Activated naive CD4-positive, alpha-beta T cell treated with anti-CD3 and anti-CD28 coated beads, Interleukin-2, amount 50 U/mL, for 72 hours (primary cell): ENCODE measurements around the gene MRC1. TPM values are rescaled to one million over a fixed set of nuclear protein-coding genes. Genes with fewer than 3 reads are reported as not detected.

ENCODE experiments used
- ATAC-seq, 2 donors: fragments of 150-1000 bp; cut with Tn5 transposase; 2 replicates each; pipeline ENCODE4 v1.10.0; 2021; ENCODE audit warnings: mild to moderate bottlenecking in 2 of 2, moderate library complexity in 2 of 2
- DNase-seq, 2 donors: peaks; one replicate each; pipeline ENCODE4 v3.0.0; 2021 to 2022; ENCODE audit warnings: low spot score in 2 of 2
- H3K27ac Mint-ChIP-seq, 2 donors: one replicate each; pipeline ENCODE4 v1.8.0; 2022; ENCODE audit warnings: mild to moderate bottlenecking in 2 of 2, mixed read lengths in 2 of 2
- H3K36me3 Mint-ChIP-seq, 2 donors: one replicate each; pipeline ENCODE4 v1.8.0; 2022; ENCODE audit warnings: mixed read lengths in 2 of 2
- H3K9me3 Mint-ChIP-seq, 2 donors: one replicate each; pipeline ENCODE4 v1.8.0; 2022; ENCODE audit warnings: mixed read lengths in 2 of 2
- total RNA-seq, 2 donors: library from RNA; stranded (reverse); gene quantifications; one replicate each; pipeline ENCODE4 v1.2.3, GENCODE V29; 2022

MRC1 gene
- total RNA-seq, 2 donors from 2014 or later = not detected

DNA sequence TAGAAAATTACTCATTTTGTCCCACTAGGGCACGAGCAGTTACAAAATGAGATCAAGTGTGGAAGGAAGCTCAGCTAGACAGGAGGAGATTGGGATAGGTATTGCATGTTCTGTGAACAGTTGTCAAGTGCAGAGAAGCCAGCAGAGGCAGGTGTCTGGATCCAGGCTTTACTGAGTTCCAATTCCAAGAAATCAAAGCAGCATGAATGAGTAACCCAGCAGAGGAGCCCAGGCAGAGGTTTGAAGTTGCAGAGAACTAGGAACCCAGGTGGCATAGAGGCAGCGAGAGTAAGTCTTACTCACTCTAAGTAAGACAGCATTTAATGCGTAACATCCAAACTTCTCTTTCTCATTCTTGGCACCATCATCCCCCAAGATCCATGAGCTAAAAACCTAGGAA lies 11.8 kb downstream of the MRC1 start:
- Mint-ChIP-seq H3K9me3 (no peaks in the 10 kb centered on the region), H3K36me3 (no peaks in the 10 kb centered on the region), H3K27ac (no peak overlapping the region)
- no peak for ATAC-seq
- no peak for DNase-seq

DNA sequence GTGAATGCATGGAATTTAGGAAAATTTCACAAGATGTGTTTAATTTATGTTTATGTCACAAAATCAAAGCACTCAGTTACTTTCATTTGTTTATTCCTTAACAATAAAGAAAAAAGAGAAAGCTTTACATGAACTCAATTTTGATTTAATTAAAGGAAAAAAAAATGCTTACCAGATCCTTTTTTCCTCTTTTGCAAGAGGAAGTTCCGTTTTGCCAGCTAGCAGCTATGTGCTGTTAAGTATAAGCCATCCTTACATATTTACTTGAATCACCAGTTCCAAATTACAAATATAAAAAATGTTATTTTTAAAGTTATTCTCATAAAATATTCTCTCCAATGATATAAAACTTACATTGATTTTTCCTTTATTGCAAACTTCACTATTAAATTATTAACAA lies 12.7 kb downstream of the MRC1 start:
- no peak overlapping the region for H3K27ac Mint-ChIP-seq
- ATAC-seq (no peak), DNase-seq (no peak)
- no peaks in the 10 kb centered on the region for H3K9me3 Mint-ChIP-seq
- H3K36me3 Mint-ChIP-seq = no peaks in the 10 kb centered on the region

DNA sequence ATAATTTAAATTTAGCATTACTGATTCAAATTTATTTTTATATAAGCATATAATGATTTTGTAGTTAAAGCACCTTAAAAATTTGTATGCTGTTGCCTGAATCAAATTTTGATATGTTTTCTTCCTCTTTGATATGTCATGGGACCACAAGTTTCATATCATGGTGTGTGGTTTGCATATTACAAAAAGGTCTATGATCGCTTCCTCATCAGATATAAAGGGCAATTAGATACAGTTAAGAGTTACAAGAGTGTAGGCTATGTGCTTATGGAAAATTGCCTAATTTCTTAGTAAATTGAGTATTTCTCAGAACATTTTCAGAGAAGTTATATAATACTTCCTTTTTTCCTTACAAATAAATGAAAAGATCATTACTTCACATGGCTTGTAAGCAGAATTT lies 22.2 kb downstream of the MRC1 start:
- ATAC-seq (no peak), DNase-seq (no peak)
- H3K36me3 Mint-ChIP-seq = no peaks in the 10 kb centered on the region
- no peaks in the 10 kb centered on the region for H3K9me3 Mint-ChIP-seq
- H3K27ac Mint-ChIP-seq = no peak overlapping the region

DNA sequence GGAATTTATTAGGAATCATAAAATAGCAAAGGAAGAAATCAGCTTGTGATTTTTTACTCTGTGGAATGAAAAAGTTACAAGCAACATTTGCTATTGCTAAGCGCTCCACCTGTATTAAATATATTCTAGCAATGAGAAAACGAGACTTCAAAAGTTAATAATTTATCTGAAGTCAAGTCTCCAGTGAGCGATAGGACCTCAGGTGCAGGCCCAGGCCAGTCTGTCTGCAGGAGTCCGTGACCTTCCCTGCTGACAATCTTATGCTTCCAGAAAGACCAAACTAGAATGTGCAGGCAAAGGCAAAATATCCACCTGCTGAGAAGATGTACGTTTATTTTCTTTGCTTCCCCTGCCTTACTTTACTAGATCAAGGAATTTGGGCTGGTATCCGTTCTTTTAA lies 22.7 kb downstream of the MRC1 start:
- DNase-seq (no peak), ATAC-seq (no peak)
- no peak overlapping the region for H3K27ac Mint-ChIP-seq
- H3K9me3 Mint-ChIP-seq = no peaks in the 10 kb centered on the region
- no peaks in the 10 kb centered on the region for H3K36me3 Mint-ChIP-seq

DNA sequence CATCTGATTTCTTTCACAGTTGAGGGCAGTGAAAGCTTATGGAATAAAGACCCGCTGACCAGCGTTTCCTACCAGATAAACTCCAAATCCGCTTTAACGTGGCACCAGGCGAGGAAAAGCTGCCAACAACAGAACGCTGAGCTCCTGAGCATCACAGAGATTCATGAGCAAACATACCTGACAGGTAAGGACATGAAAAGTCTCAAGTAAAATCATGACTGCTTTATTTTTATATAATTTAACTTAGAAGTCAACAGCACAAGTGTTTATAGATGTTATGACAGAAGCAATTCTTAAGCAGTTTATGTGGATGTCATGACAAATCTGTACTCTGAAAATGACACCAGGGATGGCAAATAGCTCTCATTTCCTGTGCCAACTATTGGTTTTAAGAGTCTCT lies 24.5 kb downstream of the MRC1 start:
- H3K36me3 Mint-ChIP-seq = no peaks in the 10 kb centered on the region
- DNase-seq = no peak
- no peak overlapping the region for H3K27ac Mint-ChIP-seq
- no peaks in the 10 kb centered on the region for H3K9me3 Mint-ChIP-seq
- no peak for ATAC-seq

DNA sequence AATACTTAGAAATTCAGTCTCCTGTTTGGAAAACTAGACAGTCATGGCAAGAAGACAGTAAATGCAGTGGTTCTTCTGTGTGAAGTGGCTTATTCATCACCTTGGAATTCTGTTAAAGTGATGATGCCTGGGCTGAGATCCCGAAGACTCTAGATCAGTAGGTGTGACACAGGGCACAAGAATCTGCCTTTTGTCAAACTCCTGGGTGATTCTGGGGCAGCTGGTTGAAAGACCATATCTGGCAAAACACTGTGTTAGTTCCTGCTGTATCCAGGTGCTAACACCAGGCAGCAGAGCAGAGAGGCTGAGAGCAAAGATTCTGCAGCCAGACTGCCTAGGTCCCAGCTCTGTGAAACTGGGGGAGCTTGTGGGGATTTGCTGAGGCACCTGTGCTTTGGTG lies 26.5 kb downstream of the MRC1 start:
- DNase-seq = no peak
- Mint-ChIP-seq H3K36me3 (no peaks in the 10 kb centered on the region), H3K9me3 (no peaks in the 10 kb centered on the region), H3K27ac (no peak overlapping the region)
- ATAC-seq = no peak

DNA sequence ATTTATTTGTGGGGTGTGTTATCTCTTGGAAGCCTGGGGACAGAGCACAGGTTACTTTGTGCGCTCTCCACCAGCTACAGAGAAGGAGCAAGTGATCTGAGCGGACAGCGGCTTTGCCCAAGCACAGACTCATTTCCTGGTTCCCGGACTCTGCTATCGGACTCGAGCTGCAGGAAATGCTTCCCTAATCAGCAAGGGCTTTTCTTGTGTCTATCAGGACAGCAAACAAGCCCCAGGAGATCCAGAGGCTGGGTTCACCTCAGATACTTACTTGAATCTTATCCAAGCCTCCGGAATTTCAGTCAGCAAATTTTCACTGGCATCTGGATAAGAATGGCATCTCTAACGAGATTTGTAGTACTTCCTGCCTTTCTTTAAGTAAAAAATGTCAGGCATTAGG lies 27.8 kb downstream of the MRC1 start:
- Mint-ChIP-seq H3K27ac (no peak overlapping the region), H3K9me3 (no peaks in the 10 kb centered on the region), H3K36me3 (no peaks in the 10 kb centered on the region)
- ATAC-seq (no peak), DNase-seq (no peak)

DNA sequence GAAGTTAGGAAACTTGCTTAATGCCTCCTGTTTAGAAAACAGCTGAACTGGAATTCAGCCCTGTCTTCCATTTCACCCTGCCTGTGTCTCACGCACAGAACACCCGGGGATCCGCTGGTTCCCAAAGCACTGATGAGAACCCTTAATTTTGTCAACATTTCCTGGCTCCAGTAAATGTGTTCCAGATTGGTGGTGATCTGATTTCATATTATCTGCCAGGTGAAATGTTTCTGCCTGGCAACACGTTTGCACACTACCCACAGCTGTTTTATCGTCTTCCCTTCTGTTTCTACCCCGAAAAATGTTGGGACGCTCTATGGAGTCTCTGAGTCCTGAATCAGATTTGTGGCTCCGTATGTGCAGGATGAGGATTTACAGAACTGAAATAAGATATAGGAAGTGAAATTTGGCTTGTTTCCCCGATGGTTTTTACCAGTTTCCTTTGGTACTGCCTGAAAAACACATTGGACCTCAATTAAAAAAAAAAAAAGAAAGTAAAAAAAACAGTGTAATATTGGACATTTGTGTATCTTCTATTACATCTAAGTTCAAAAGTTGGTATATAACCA lies 29.0 kb downstream of the MRC1 start:
- Mint-ChIP-seq H3K27ac (no peak overlapping the region), H3K9me3 (no peaks in the 10 kb centered on the region), H3K36me3 (no peaks in the 10 kb centered on the region)
- DNase-seq (no peak), ATAC-seq (no peak)

DNA sequence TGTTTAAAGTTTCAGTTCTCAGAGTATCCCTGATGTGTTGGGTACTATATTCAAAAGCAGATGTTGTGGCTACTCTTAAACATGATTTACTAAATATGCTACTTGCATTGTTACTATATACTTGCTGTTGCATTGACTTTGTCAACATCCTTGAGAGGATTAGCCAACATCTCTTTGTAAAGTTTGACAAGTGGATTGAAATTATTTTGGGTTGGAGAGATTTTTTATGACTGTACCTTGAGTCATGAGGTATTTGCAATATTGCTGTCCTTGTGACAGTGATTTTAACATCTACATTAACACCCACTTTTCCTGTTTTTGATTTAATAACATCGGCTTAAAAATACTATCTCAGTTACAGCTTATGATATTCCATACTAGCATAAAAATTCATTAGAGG lies 31.9 kb downstream of the MRC1 start:
- no peak for DNase-seq
- ATAC-seq = no peak
- no peak overlapping the region for H3K27ac Mint-ChIP-seq
- H3K9me3 Mint-ChIP-seq = no peaks in the 10 kb centered on the region
- no peaks in the 10 kb centered on the region for H3K36me3 Mint-ChIP-seq

DNA sequence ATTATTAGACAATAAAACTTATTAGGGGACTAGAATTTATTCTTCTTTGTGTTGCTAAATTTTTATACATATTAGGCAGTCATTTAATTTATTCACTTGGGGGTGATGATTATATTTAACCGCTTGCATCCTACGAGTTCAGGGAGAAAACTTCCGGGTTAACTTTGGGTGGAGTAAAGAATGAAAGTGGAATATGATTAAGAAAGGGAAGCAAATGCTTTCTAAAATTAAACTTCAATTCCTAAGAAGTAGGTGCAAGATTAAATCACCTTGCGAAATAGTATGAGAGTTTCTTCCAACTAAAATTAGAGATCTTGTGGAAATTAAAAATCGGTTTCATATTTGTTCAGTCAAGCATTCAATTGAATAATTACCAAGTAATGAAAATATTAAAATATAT lies 33.5 kb downstream of the MRC1 start:
- ATAC-seq (no peak), DNase-seq (no peak)
- Mint-ChIP-seq H3K36me3 (no peaks in the 10 kb centered on the region), H3K9me3 (no peaks in the 10 kb centered on the region), H3K27ac (no peak overlapping the region)

DNA sequence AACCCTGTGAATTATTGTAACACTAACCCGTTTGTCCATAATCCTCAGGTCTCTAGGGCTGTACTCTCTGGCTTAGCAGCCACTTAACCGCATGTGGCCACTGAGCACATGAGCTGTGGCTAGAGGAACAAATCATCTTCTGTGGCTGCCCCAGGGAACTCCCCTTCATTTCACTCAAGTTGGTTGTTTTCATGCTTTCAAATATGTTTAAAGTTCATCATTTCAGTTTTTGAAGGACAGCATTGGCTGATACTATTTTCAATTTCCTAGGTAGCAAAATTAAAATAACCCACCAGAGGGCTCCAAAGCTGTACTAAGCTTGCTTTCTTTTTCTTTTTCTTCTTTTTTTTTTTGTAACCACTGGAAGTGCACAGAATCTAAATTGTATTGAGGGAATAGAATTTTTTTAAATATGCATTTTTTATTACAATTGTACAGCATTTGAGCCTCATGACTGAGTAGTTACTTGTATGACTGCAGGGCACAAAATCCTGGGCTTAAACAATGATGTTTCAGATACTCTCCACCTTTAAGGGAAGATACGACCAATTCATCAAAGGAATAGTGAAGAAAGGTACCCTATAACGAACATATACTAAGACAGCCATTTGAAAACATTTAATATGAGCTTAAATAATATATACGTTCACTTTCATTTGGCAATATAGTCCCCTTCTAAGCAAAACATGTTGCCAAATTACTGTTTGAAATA lies 38.6 kb downstream of the MRC1 start:
- no peaks in the 10 kb centered on the region for H3K36me3 Mint-ChIP-seq
- peak in 1 of 2 donors; percentile 43 for ATAC-seq
- no peaks in the 10 kb centered on the region for H3K9me3 Mint-ChIP-seq
- no peak for DNase-seq
- no peak overlapping the region for H3K27ac Mint-ChIP-seq

DNA sequence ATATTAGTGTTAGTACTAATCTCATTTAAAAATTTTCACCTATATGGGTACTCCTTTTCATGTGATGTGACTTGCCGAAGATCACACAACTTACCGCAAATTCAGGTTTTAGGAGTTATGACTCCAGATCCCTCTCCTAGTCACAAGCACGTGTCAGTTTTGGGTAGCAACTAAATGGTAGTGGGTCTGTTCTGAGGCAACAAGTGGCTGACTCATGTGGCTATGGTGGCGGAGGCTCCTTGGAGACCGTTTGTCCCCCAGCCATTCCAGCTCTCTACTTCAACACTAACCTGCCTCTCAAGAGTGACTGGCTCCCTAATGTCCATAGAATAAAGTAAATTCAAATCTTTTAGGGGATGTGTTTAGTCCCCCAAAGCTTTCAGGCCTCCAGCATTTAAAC lies 39.5 kb downstream of the MRC1 start:
- DNase-seq (no peak), ATAC-seq (no peak)
- no peaks in the 10 kb centered on the region for H3K9me3 Mint-ChIP-seq
- H3K36me3 Mint-ChIP-seq = no peaks in the 10 kb centered on the region
- no peak overlapping the region for H3K27ac Mint-ChIP-seq

DNA sequence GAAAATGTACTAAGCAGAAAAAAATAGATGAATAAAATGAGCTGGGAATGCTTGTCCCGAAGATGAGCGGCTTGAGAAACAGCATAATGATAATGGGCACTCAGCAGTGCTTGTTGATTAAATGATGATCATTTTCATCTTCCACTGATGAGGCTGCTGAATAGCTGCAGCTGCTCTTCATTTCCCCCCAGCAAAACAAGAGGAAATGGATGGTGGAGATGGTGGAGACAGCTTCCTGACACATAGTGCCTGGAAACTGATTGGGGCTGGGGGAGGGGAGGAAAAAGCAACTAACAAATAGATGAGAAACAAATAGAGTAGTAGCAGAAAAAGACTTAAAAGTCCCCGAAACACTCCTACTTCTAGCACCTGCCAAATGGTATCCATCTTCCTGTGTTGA lies 41.4 kb downstream of the MRC1 start:
- ATAC-seq (no peak), DNase-seq (no peak)
- no peaks in the 10 kb centered on the region for H3K9me3 Mint-ChIP-seq
- H3K36me3 Mint-ChIP-seq = no peaks in the 10 kb centered on the region
- no peak overlapping the region for H3K27ac Mint-ChIP-seq

DNA sequence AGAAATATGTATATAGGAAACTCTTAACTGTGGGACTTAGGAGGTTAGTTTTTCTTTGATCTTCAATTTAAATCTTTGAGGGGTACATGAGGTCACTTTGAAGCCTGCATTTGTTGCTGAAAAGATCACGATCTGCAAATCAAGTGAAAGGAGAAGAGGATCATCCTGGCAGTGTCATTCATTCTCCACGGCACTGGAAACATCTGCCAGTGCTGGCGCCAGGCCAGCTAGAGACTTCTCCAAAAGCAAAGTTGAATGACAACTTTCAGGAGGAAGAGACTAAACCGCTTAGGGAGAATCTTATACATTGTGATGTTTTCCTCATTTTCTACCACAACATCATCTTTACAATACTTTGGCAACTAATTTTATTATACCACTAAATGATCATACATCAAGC lies 42.5 kb downstream of the MRC1 start:
- H3K27ac Mint-ChIP-seq = no peak overlapping the region
- ATAC-seq = no peak
- no peaks in the 10 kb centered on the region for H3K9me3 Mint-ChIP-seq
- no peak for DNase-seq
- no peaks in the 10 kb centered on the region for H3K36me3 Mint-ChIP-seq

DNA sequence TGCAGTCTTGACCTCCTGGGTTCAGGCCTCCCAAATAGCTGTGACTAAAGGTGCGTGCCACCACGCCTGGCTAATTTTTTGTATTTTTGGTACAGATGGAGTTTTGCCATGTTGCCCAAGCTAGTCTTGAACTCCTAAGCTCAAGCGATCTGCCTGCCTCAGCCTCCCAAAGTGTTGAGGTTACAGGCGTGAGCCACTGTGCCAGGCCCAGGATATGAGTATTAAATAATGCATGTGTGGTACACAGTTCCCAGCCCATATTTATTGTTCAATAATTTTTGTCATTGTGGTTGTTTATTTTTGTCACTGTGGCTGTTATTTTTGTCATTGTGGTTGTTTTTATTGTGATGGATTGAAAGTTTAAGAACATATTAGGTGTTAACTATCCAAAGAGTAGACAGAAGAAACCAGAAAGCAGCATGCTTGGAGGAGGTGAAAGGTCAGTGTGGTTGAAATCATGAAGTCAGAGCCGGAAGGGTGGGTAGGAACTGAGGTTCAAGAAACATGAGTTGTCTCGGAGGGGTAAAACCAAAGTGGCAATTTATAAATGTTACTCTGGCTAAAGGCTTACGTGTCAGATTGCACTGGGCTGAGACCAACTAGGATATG lies 45.0 kb downstream of the MRC1 start:
- Mint-ChIP-seq H3K27ac (no peak overlapping the region), H3K9me3 (no peaks in the 10 kb centered on the region), H3K36me3 (no peaks in the 10 kb centered on the region)
- ATAC-seq (no peak), DNase-seq (no peak)

DNA sequence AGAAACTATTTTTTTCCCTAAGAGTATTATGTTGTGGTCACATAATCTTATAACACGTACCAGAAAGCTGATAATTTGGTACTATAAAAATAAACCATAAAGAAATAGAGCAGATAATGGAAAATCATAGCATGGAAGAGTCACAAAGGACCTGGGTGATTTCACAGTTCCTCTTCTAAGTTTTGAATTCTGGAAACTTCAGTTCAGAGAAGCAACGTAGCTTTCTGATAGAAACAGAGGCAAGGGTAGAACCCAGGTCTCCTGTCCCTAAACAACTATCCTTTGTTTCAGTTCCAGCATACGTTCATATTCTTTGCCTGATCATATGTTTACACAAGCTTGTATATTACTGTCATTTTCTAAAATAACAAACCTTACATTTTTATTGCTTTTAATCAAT lies 47.9 kb downstream of the MRC1 start:
- no peak overlapping the region for H3K27ac Mint-ChIP-seq
- no peaks in the 10 kb centered on the region for H3K36me3 Mint-ChIP-seq
- DNase-seq = no peak
- no peaks in the 10 kb centered on the region for H3K9me3 Mint-ChIP-seq
- ATAC-seq = no peak

DNA sequence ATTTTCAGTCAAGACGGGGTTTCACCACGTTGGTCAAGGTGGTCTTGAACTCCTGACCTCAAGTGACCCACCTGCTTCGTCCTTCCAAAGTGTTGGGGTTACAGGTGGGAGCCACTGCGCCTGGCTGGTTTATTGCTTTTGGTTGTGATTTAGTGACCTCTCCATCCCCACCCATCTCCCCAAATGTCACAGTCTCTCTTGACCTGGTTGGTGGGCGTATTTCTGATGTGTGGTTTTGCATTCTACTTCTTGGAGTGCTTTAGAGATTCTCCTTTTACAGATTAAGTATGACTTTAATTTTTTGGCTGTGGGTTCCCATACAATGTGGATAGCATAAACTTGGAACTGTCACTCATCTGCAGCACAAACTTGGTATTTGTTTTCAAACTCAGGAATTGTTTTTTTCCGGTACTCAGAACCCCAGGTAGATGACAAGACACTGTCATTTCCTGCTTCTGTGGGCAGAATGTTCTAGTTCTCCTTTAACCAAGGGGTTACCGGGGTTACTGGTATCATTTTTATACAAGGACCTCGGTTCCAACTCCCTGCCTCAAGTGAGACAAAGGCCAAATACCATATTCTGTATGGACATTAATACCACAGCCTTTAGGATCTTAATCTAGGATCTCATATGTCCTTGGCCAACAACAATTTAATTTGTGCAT lies 50.5 kb downstream of the MRC1 start:
- Mint-ChIP-seq H3K27ac (no peak overlapping the region), H3K9me3 (no peaks in the 10 kb centered on the region), H3K36me3 (no peaks in the 10 kb centered on the region)
- DNase-seq = no peak
- no peak for ATAC-seq

DNA sequence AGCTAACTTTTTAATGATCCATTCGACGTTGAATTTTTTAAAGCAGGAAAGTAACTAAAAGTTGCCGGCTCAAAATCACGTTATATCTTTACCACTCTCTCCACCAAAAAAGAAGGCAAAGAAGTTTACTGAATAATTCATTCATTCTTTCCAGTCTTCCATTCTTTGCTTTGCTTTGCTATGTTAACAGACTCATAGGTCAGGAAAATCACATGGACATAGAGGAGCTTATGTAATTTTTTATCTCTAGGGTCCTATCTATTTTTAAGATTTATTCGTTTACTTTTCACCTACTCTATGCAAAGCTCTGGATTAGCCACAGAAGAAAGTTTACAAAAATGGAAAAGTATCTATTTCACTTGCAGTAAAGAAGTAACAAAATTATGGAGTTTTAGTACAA lies 52.6 kb downstream of the MRC1 start:
- Mint-ChIP-seq H3K27ac (no peak overlapping the region), H3K9me3 (no peaks in the 10 kb centered on the region), H3K36me3 (no peaks in the 10 kb centered on the region)
- ATAC-seq (no peak), DNase-seq (no peak)
